ENCODE results near the gene FHIP2A. TPM values are rescaled to one million over a fixed set of nuclear protein-coding genes. Genes with fewer than 3 reads are reported as not detected.

Gene FHIP2A
- total RNA-seq, 1 experiment from 2014 or later: 32.6 TPM

- intact Hi-C loops (cut with micrococcal nuclease; ENCODE audit: unreplicated experiment): no loop called here
- Histone ChIP-seq H3K4me3 (ENCODE audit: low read depth in 2 of 2, low read length in 2 of 2) (peak overlapping the region; percentile 79 to 80), H3K27ac (ENCODE audit: low read length) (peak overlapping the region; percentile 94; the same call in 1 of the 2 replicates), H3K27me3 (ENCODE audit: control insufficient read depth, insufficient read depth, low read length) (no peaks in the 10 kb centered on the region), H3K36me3 (ENCODE audit: control insufficient read depth, insufficient read depth, low read length) (peaks cover 3% of the 10 kb centered on the region; the same call in 1 of the 2 replicates), H3K4me1 (ENCODE audit: control insufficient read depth, insufficient read depth, low read length) (peaks cover 42% of the 10 kb centered on the region), H3K9me3 (ENCODE audit: control insufficient read depth, insufficient read depth, low read depth, low read length) (no peaks in the 10 kb centered on the region)
- DNase-seq (ENCODE audit: low read depth, low spot score) (no peak), ATAC-seq (peak; percentile 76)
- POLR2A ChIA-PET: interaction anchor here (0.6 to 0.7 kb wide), 3 partner anchors 73 to 344 kb away, joined by 3 to 12 read pairs (median 3); no protein-coding TSS in a partner anchor
- in situ Hi-C loops (cut with HindIII; ENCODE audit: low pct_unique_long_range_greater_than_20kb, low sequenced_read_pairs): no loop called here
- TF ChIP-seq SIN3A (IDR thresholded peaks at IDR 0.05; ENCODE audit: borderline replicate concordance, insufficient read depth, low read depth, low read length) (peak; percentile 29; the same call in 1 of the 2 replicates), REST (IDR thresholded peaks at IDR 0.05; ENCODE audit: insufficient read depth in 1 of 2, low read depth in 2 of 2, low read length in 1 of 2) (no peak), CTCF (IDR thresholded peaks at IDR 0.05) (peak; percentile 33), TCF7L2 (IDR thresholded peaks at IDR 0.05; ENCODE audit: low read depth, low read length) (no peak; the same call in 1 of the 2 replicates), POLR2AphosphoS5 (IDR thresholded peaks at IDR 0.05; ENCODE audit: low read depth, low read length) (no peak)
- CTCF ChIA-PET: interaction anchor here (0.5 to 1.5 kb wide), 7 partner anchors 9 to 460 kb away, joined by 3 to 18 read pairs (median 6); no protein-coding TSS in a partner anchor
- BruUV-seq (replicated peaks): no TSS peak
Observed at GRCh38 chr10:114821915-114822443, 399 bp downstream of the FHIP2A start.

GRCh38 chr10:114822444-114823076 lies 980 bp downstream of the FHIP2A start:
- in situ Hi-C loops (cut with HindIII; ENCODE audit: low pct_unique_long_range_greater_than_20kb, low sequenced_read_pairs) (no loop called here), intact Hi-C loops (cut with micrococcal nuclease; ENCODE audit: unreplicated experiment) (no loop called here)
- Histone ChIP-seq H3K27ac (ENCODE audit: low read length) (peak overlapping the region; percentile 94), H3K9me3 (ENCODE audit: control insufficient read depth, insufficient read depth, low read depth, low read length) (no peaks in the 10 kb centered on the region), H3K4me3 (ENCODE audit: low read depth in 2 of 2, low read length in 2 of 2) (peak overlapping the region; percentile 79 to 80), H3K36me3 (ENCODE audit: control insufficient read depth, insufficient read depth, low read length) (peaks cover 3% of the 10 kb centered on the region; the same call in 1 of the 2 replicates), H3K27me3 (ENCODE audit: control insufficient read depth, insufficient read depth, low read length) (no peaks in the 10 kb centered on the region), H3K4me1 (ENCODE audit: control insufficient read depth, insufficient read depth, low read length) (peaks cover 42% of the 10 kb centered on the region)
- DNase-seq (ENCODE audit: low read depth, low spot score): no peak
- TF ChIP-seq SIN3A (IDR thresholded peaks at IDR 0.05; ENCODE audit: borderline replicate concordance, insufficient read depth, low read depth, low read length) (no peak), REST (IDR thresholded peaks at IDR 0.05; ENCODE audit: insufficient read depth in 1 of 2, low read depth in 2 of 2, low read length in 1 of 2) (no peak), TCF7L2 (IDR thresholded peaks at IDR 0.05; ENCODE audit: low read depth, low read length) (no peak), POLR2AphosphoS5 (IDR thresholded peaks at IDR 0.05; ENCODE audit: low read depth, low read length) (no peak)
- CTCF ChIA-PET: interaction anchor here (0.5 to 1.5 kb wide), 3 partner anchors 35 to 185 kb away, joined by 3 to 18 read pairs (median 4); no protein-coding TSS in a partner anchor
- POLR2A ChIA-PET: interaction anchor here (0.6 kb wide), 1 partner anchor 74 kb away, joined by 3 read pairs; no protein-coding TSS in a partner anchor
- ATAC-seq: peak; percentile 31
- BruUV-seq (replicated peaks): no TSS peak
